GM12872 (cell line): ENCODE measurements around the gene BMP8B.

Experiments used
- TF ChIP-seq, protein P1 (sequence below): IDR thresholded peaks from 3 replicates; pipeline ENCODE4 v1.5.1; 2011; ENCODE audit warnings: low read depth, mild to moderate bottlenecking, low read length, moderate library complexity; ENCODE audit not compliant: insufficient read depth

BMP8B gene

DNA sequence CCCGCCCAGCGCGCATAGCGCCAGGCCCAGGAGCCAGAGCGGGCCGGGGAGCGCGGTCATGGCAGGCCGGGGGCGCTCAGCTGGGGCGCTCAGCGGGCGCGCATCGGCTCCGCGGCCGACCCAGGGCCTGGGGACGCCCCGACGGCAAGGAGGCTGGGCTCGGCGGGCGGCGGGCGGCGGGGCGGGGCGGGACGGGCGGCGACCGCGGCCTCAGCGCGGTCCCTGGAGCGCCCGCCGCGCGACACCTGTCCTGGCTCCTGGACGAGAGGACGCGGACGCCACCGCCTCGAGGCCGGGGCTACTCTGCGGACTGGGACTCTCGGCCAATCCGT is 273 bp downstream of the BMP8B start:
- TF ChIP-seq, protein P1, sequence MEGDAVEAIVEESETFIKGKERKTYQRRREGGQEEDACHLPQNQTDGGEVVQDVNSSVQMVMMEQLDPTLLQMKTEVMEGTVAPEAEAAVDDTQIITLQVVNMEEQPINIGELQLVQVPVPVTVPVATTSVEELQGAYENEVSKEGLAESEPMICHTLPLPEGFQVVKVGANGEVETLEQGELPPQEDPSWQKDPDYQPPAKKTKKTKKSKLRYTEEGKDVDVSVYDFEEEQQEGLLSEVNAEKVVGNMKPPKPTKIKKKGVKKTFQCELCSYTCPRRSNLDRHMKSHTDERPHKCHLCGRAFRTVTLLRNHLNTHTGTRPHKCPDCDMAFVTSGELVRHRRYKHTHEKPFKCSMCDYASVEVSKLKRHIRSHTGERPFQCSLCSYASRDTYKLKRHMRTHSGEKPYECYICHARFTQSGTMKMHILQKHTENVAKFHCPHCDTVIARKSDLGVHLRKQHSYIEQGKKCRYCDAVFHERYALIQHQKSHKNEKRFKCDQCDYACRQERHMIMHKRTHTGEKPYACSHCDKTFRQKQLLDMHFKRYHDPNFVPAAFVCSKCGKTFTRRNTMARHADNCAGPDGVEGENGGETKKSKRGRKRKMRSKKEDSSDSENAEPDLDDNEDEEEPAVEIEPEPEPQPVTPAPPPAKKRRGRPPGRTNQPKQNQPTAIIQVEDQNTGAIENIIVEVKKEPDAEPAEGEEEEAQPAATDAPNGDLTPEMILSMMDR = no peak

DNA sequence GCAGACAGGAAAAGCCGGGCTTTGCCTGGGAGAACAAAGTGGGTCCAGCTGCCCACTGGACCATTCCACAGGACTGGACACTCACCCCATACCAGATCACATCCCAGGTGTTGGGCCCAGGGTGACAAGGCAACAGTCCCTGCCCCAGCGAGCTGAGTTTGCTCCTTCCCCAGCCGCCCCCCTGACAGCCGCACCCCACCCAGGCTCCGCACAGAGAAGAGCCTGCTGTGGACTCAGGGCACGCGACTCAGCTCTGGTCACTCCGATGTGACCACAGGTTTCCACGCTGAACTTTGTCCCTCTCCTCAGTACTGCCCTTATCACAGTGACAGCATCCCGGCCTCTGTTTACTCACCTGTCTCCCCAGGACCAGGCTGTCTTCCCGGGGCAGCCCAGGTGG is 1.2 kb downstream of the BMP8B start:
- TF ChIP-seq, protein P1 = no peak

DNA sequence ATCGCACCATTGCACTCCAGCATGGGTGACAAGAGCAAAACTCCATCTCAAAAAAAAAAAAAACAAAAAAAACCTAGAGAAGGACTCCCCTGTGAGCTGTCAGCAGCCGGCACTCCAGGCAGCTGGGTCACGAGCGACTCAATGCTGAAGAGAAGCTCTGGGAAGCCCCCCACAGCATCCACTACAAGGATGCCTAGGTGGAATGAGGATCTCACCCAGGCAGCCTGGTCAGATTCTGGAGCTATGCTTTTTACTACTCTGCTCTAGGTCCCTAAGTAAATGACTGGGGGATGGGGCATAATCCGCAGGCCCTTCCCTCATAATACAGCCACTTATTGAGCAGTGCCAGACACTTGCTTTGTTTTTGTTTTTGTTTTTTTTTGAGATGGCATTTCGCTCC is 6.6 kb downstream of the BMP8B start:
- TF ChIP-seq, protein P1 = no peak

DNA sequence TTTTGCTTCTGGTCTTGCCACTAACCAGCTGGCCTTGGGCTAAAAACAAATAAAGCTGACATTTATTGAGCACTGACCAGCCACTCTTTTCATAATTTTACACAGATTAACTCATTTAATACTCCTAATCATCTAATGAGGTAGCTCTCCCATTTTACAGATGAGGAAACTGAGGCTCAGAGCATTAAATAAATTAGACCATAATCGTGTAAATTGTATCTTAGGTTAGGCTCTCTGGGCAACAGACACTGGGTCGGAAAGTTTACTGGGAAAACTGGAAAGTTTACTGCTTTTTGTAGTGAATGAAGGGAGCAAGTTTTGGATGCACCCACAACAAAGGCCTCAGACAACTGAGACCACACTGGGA is 7.3 kb downstream of the BMP8B start:
- TF ChIP-seq, protein P1 = no peak

DNA sequence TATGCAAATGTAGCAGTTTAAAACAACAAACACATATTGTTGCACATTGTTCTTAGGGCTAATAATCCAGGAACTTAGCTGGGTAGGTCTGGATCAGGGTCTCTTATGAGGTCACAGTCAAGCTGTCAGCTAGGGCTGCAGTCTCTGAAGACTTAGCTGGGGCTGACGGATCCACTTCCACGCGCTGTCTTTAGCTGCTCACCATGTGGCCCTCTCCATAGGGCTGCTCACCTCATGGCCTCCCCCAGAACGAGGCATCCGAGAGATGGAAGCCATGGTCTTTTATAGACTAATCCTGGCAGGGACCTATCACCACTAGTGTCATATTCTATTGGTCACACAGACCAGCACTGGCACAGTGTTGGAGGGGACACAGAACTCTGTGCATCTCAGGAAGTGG is 8.8 kb downstream of the BMP8B start:
- TF ChIP-seq, protein P1 = no peak

DNA sequence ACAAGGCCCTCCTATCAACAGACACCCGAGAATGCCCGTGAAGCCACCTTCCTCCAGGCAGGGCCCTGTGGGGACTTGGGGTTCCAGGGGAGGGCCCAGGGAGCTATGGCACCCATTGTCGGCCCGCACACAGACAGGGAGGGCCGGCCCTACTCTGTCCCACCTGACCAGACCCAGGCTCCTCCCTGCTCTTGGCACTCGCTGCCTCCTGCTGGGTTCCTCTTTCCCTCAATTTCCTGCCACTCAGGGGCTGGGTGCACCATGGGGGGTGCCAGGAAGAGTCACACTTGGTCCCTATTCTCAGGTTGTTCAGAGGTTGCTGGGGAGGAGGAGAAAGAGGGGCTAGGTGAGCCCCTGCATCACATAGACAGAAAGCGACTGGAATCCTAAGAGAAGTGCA is 9.5 kb downstream of the BMP8B start:
- TF ChIP-seq, protein P1 = no peak

DNA sequence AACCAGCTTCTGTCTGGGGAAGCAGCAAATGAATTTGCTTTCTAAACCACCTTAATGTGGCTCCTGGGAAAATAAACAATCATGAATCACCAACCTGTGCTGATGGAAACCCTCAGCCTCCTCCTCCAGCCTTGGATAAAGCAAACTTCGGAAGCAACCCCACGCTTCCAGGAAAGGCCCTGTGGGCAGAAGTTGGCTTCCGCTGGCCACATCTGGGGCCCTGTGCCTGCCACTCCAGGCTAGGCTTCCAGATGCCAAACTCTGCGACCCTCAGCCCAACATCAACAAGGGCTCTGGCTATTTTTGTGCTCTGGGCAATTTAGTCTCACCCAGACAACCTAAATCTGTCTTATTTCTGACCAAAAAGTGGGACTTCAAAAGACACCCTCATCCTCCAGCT is 11.4 kb downstream of the BMP8B start:
- TF ChIP-seq, protein P1 = no peak

DNA sequence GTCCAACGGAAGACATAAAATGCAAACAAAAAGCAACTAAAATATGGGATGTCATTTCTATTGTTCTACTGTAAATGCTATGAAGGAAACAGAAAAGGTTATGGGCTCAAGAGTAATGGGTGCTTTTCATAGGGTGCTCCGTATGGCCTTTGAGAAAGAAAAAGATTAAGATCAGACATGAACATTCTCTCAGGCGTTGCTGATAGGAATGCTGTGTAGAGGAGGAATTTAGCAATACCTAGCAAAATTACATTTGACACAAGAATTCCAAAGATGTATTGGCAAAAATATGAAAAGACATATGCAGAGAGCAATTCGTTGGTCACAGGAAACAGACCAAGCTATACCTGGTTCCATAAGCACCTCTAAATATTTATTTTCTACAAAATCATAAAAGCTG is 11.8 kb downstream of the BMP8B start:
- TF ChIP-seq, protein P1 = no peak
